OCI-LY7 (cell line): Measurements from ENCODE around the gene REG4. TPM values are rescaled to one million over a fixed set of nuclear protein-coding genes. Genes with fewer than 3 reads are reported as not detected.

Experiments used
- BruUV-seq: library from RNA; stranded (reverse); fragments of 400-500 nt; replicated peaks from 2 replicates; lab custom pipeline; 2021; lab: Mats Ljungman, UMichigan
- CTCF ChIA-PET: fragments of 300-600 bp; sonication (Branson Sonifier 250); formaldehyde crosslinking; loops from one replicate; lab custom pipeline; 2022; ENCODE audit warnings: antibody characterized with exemption; ENCODE audit not compliant: unreplicated experiment; lab: Charles Lee
- POLR2A ChIA-PET: fragments of 300-600 bp; sonication (Branson Sonifier 250); formaldehyde crosslinking; loops from one replicate; lab custom pipeline; 2022; ENCODE audit warnings: antibody characterized with exemption; lab: Charles Lee
- DNase-seq: peaks from one replicate; pipeline ENCODE4 v3.0.0-alpha.2; 2015; ENCODE audit warnings: low spot score
- H2AFZ ChIP-seq: fragments of 200-600 bp; sonication (generic), shearing (Covaris generic); 2 replicates; pipeline ENCODE4 v1.6.1; 2014; ENCODE audit warnings: mild to moderate bottlenecking, antibody characterized with exemption, low read length, moderate library complexity
- H3K27ac ChIP-seq: fragments of 200-600 bp; sonication (generic); 2 replicates; pipeline ENCODE4 v1.5.1; 2014; ENCODE audit warnings: mixed run types, low read depth, mild to moderate bottlenecking, moderate library complexity, low read length, inconsistent platforms; ENCODE audit not compliant: poor library complexity, severe bottlenecking
- H3K36me3 ChIP-seq: fragments of 200-600 bp; sonication (generic); 2 replicates; pipeline ENCODE4 v1.6.1; 2014; ENCODE audit warnings: mild to moderate bottlenecking, antibody characterized with exemption, low read length, moderate library complexity, mixed read lengths; ENCODE audit not compliant: insufficient read depth
- H3K4me1 ChIP-seq: fragments of 200-600 bp; sonication (generic); 2 replicates; pipeline ENCODE4 v1.5.1; 2014; ENCODE audit warnings: mild to moderate bottlenecking, low read length; ENCODE audit not compliant: insufficient read depth, poor library complexity, severe bottlenecking
- H3K4me2 ChIP-seq: fragments of 200-600 bp; sonication (generic); 2 replicates; pipeline ENCODE4 v1.6.1; 2014; ENCODE audit warnings: mild to moderate bottlenecking, low read length
- H3K4me3 ChIP-seq: fragments of 200-600 bp; sonication (generic); 2 replicates; pipeline ENCODE4 v1.5.1; 2014; ENCODE audit warnings: mild to moderate bottlenecking, low read depth, low read length; ENCODE audit not compliant: poor library complexity, severe bottlenecking
- H3K79me2 ChIP-seq: fragments of 200-600 bp; sonication (generic); 2 replicates; pipeline ENCODE4 v1.6.1; 2016; ENCODE audit warnings: low read depth, mild to moderate bottlenecking, low read length, moderate library complexity, mixed read lengths; ENCODE audit not compliant: insufficient read depth
- H3K9me2 ChIP-seq: fragments of 200-600 bp; sonication (generic); 2 replicates; pipeline ENCODE4 v1.6.1; 2016; ENCODE audit warnings: mild to moderate bottlenecking, low read length, mixed read lengths; ENCODE audit not compliant: insufficient read depth
- H3K9me3 ChIP-seq: fragments of 200-600 bp; sonication (generic); 2 replicates; pipeline ENCODE4 v1.6.1; 2014; ENCODE audit warnings: mild to moderate bottlenecking, mixed run types, low read length, mixed read lengths
- H4K20me1 ChIP-seq: fragments of 200-600 bp; sonication (generic); 2 replicates; pipeline ENCODE4 v1.6.1; 2014; ENCODE audit warnings: mild to moderate bottlenecking, antibody characterized with exemption, low read length, moderate library complexity, mixed read lengths; ENCODE audit not compliant: insufficient read depth
- CTCF ChIP-seq: fragments of 200-600 bp; sonication (generic); conservative IDR thresholded peaks from 2 replicates; pipeline ENCODE4 v1.5.1; 2014; ENCODE audit warnings: mild to moderate bottlenecking, antibody characterized with exemption, low read length, moderate library complexity, mixed read lengths
- EZH2phosphoT487 ChIP-seq: fragments of 200-600 bp; sonication (generic); IDR thresholded peaks from 2 replicates; pipeline ENCODE4 v1.6.1; 2018; ENCODE audit warnings: low read depth, borderline replicate concordance, mild to moderate bottlenecking, mixed run types, antibody characterized with exemption, low read length, moderate library complexity, mixed read lengths
- intact Hi-C: fragments of 100-400 bp; cut with micrococcal nuclease; formaldehyde crosslinking; loops from one replicate; pipeline ENCODE4 v1.10.0; 2022; ENCODE audit not compliant: unreplicated experiment
- total RNA-seq, 2 experiments: library from RNA; depleted of rRNA in 1 of 2; stranded (reverse); fragments of >200 nt in 1 of 2; shearing (Covaris generic) in 1 of 2; gene quantifications; 2 replicates each; pipeline ENCODE4 v1.2.3, GENCODE V29; 2014 to 2022

REG4 gene
- total RNA-seq, 2 experiments from 2014 or later: not detected

- no peaks in the 10 kb centered on the region for H3K4me1 ChIP-seq
- no peaks in the 10 kb centered on the region for H4K20me1 ChIP-seq
- DNase-seq: no peak
- CTCF ChIA-PET: no interaction called here
- POLR2A ChIA-PET: no interaction called here
- no peaks in the 10 kb centered on the region for H3K9me2 ChIP-seq
- H3K9me3 ChIP-seq: no peaks in the 10 kb centered on the region
- no peak overlapping the region for H3K4me3 ChIP-seq
- no peak overlapping the region for H3K27ac ChIP-seq
- no peaks in the 10 kb centered on the region for H3K79me2 ChIP-seq
- intact Hi-C loops: no loop called here
- BruUV-seq: no TSS peak
- no peaks in the 10 kb centered on the region for H3K36me3 ChIP-seq
- no peak for TF ChIP-seq CTCF
- TF ChIP-seq EZH2phosphoT487: no peak
- H2AFZ ChIP-seq: no peak overlapping the region
- H3K4me2 ChIP-seq: no peak overlapping the region
Observed at GRCh38 chr1:119841306-119841705, 30.0 kb upstream of the REG4 start.

DNA sequence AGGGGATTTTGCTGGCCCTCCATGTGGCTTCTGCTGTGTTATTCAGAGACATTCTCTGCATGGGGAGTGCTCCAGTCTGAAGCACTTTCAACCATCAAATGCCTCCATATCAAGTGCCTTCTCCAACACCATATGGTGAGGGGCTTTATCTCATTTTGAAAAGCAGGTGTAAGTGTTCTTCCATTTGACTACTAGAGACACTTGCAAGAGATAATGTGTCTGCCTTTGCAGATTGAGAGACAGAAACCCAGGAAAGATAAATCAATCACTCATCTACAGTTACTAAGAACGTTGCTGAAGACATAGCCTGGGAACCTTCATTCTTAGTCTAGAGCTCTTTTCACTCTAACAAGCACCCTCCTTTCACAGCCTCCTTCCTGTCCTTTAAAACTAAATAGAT is 29.5 kb upstream of the REG4 start:
- TF ChIP-seq EZH2phosphoT487 (no peak), CTCF (no peak)
- intact Hi-C loops: no loop called here
- Histone ChIP-seq H3K9me3 (no peaks in the 10 kb centered on the region), H3K9me2 (no peaks in the 10 kb centered on the region), H3K4me3 (no peak overlapping the region), H3K4me1 (no peaks in the 10 kb centered on the region), H2AFZ (no peak overlapping the region), H3K36me3 (no peaks in the 10 kb centered on the region), H3K4me2 (no peak overlapping the region), H3K27ac (no peak overlapping the region), H3K79me2 (no peaks in the 10 kb centered on the region), H4K20me1 (no peaks in the 10 kb centered on the region)
- CTCF ChIA-PET: no interaction called here
- POLR2A ChIA-PET: no interaction called here
- DNase-seq: no peak
- BruUV-seq: no TSS peak

- no peak for DNase-seq
- H3K79me2 ChIP-seq: no peaks in the 10 kb centered on the region
- no peak overlapping the region for H3K27ac ChIP-seq
- no peak overlapping the region for H2AFZ ChIP-seq
- BruUV-seq: no TSS peak
- no peaks in the 10 kb centered on the region for H3K36me3 ChIP-seq
- H3K4me2 ChIP-seq: no peak overlapping the region
- H3K9me3 ChIP-seq: no peaks in the 10 kb centered on the region
- no peaks in the 10 kb centered on the region for H4K20me1 ChIP-seq
- ChIA-PET CTCF (no interaction called here), POLR2A (interaction anchor here (0.7 kb wide), 1 partner anchor 9 kb away, joined by 3 read pairs; no protein-coding TSS in a partner anchor)
- no peak for TF ChIP-seq EZH2phosphoT487
- TF ChIP-seq CTCF: no peak
- intact Hi-C loops: no loop called here
- no peak overlapping the region for H3K4me3 ChIP-seq
- no peaks in the 10 kb centered on the region for H3K4me1 ChIP-seq
- no peaks in the 10 kb centered on the region for H3K9me2 ChIP-seq
Observed at GRCh38 chr1:119838236-119838635, 27.0 kb upstream of the REG4 start.
